Neural cell (in vitro differentiated cells): Measurements from ENCODE around the gene SLC6A11. TPM values are rescaled to one million over a fixed set of nuclear protein-coding genes. Genes with fewer than 3 reads are reported as not detected.

Experiments
- H2AFZ ChIP-seq: fragments of 200-600, 300-800 bp; sonication (generic), shearing (Covaris generic); 2 replicates; pipeline ENCODE4 v1.6.0; 2014; ENCODE audit warnings: low read depth, mild to moderate bottlenecking, antibody characterized with exemption, low read length, moderate library complexity
- H3F3A ChIP-seq: fragments of 200-600 bp; shearing (Covaris generic); 2 replicates; pipeline ENCODE4 v1.6.1; 2016; ENCODE audit warnings: mild to moderate bottlenecking, moderate library complexity, mixed read lengths, antibody characterized with exemption, low read length; ENCODE audit not compliant: insufficient read depth, poor library complexity, severe bottlenecking
- H3K27ac ChIP-seq: fragments of 200-600, 300-800 bp; sonication (generic), shearing (Covaris generic); 2 replicates; pipeline ENCODE4 v1.5.1; 2014; ENCODE audit warnings: mild to moderate bottlenecking, low read length, moderate library complexity
- H3K27me3 ChIP-seq: fragments of 300-800, 200-600 bp; sonication (generic), shearing (Covaris generic); 2 replicates; pipeline ENCODE4 v1.6.0; 2014; ENCODE audit warnings: mild to moderate bottlenecking, low read depth, low read length, moderate library complexity; ENCODE audit not compliant: insufficient read depth
- H3K36me3 ChIP-seq: fragments of 300-800, 200-600 bp; sonication (generic), shearing (Covaris generic); 2 replicates; pipeline ENCODE4 v1.5.1; 2014; ENCODE audit warnings: mild to moderate bottlenecking, antibody characterized with exemption, low read length, moderate library complexity; ENCODE audit not compliant: insufficient read depth
- H3K4me2 ChIP-seq: fragments of 300-800, 200-600 bp; sonication (generic), shearing (Covaris generic); 2 replicates; pipeline ENCODE4 v1.6.0; 2014; ENCODE audit warnings: mild to moderate bottlenecking, low read length
- H3K4me3 ChIP-seq: fragments of 300-800, 200-600 bp; sonication (generic), shearing (Covaris generic); 2 replicates; pipeline ENCODE4 v1.5.1; 2014; ENCODE audit warnings: mild to moderate bottlenecking, low read length, moderate library complexity
- H3K79me2 ChIP-seq: fragments of 200-600 bp; shearing (Covaris generic); replicated peaks from 2 replicates; pipeline ENCODE4 v1.6.0; 2014; ENCODE audit warnings: mild to moderate bottlenecking, low read length, moderate library complexity; ENCODE audit not compliant: insufficient read depth
- H3K9ac ChIP-seq: fragments of 300-800, 200-600 bp; sonication (generic), shearing (Covaris generic); 2 replicates; pipeline ENCODE4 v1.6.1; 2016; ENCODE audit warnings: mild to moderate bottlenecking, low read length, mixed read lengths
- H3K9me2 ChIP-seq: fragments of 200-600 bp; shearing (Covaris generic); 2 replicates; pipeline ENCODE4 v1.6.1; 2016; ENCODE audit warnings: mild to moderate bottlenecking, low read length, mixed read lengths; ENCODE audit not compliant: insufficient read depth
- H3K9me3 ChIP-seq: fragments of 200-600, 300-800 bp; sonication (generic), shearing (Covaris generic); 2 replicates; pipeline ENCODE4 v1.6.1; 2016; ENCODE audit warnings: mild to moderate bottlenecking, mixed run types, low read length, moderate library complexity, mixed read lengths
- H4K20me1 ChIP-seq: fragments of 200-600 bp; shearing (Covaris generic); 2 replicates; pipeline ENCODE4 v1.6.1; 2016; ENCODE audit warnings: mild to moderate bottlenecking, mixed run types; ENCODE audit not compliant: insufficient read depth
- CTCF ChIP-seq: fragments of 450-650 bp; IDR thresholded peaks from 2 replicates; pipeline ENCODE4 v1.5.1; 2014; ENCODE audit warnings: antibody characterized with exemption, mild to moderate bottlenecking, moderate library complexity; ENCODE audit not compliant: poor library complexity, severe bottlenecking
- EP300 ChIP-seq: fragments of 450-650 bp; conservative IDR thresholded peaks from 2 replicates; pipeline ENCODE4 v1.6.1; 2014; ENCODE audit warnings: antibody characterized with exemption, mild to moderate bottlenecking, moderate library complexity; ENCODE audit not compliant: poor library complexity, severe bottlenecking
- EZH2 ChIP-seq: fragments of 200-600, 300-800 bp; shearing (Covaris generic), sonication (generic); IDR thresholded peaks from 2 replicates; pipeline ENCODE4 v1.6.1; 2014; ENCODE audit warnings: antibody characterized with exemption, low read length, borderline replicate concordance, mild to moderate bottlenecking; ENCODE audit not compliant: insufficient read depth, poor library complexity, severe bottlenecking
- MXI1 ChIP-seq: fragments of 450-650 bp; conservative IDR thresholded peaks from 2 replicates; pipeline ENCODE4 v1.6.1; 2014; ENCODE audit warnings: antibody characterized with exemption, mild to moderate bottlenecking; ENCODE audit not compliant: poor library complexity, severe bottlenecking
- POLR2AphosphoS5 ChIP-seq: IDR thresholded peaks from 2 replicates; pipeline ENCODE4 v1.6.1; 2012
- RAD21 ChIP-seq: fragments of 450-650 bp; conservative IDR thresholded peaks from 2 replicates; pipeline ENCODE4 v1.6.1; 2014; ENCODE audit warnings: antibody characterized with exemption, mild to moderate bottlenecking, moderate library complexity
- REST ChIP-seq: IDR thresholded peaks from 2 replicates; pipeline ENCODE4 v1.6.1; 2012; ENCODE audit warnings: borderline replicate concordance
- SMC3 ChIP-seq: fragments of 450-650 bp; conservative IDR thresholded peaks from 2 replicates; pipeline ENCODE4 v1.6.1; 2014; ENCODE audit warnings: antibody characterized with exemption, mild to moderate bottlenecking, moderate library complexity; ENCODE audit not compliant: poor library complexity
- TAF1 ChIP-seq: IDR thresholded peaks from 2 replicates; pipeline ENCODE4 v1.6.1; 2012; ENCODE audit warnings: low read depth
- polyA plus RNA-seq: library from polyadenylated mRNA; depleted of rRNA; stranded (reverse); fragments of >200 nt; gene quantifications from 2 replicates; pipeline ENCODE4 v1.2.3, GENCODE V29; 2014

SLC6A11 gene
- polyA plus RNA-seq, 1 donor from 2014 or later, result 4.2 TPM

GRCh38 chr3:10852066-10852808, 36.2 kb downstream of the SLC6A11 start:
- Histone ChIP-seq H3K9ac (no peak overlapping the region), H3F3A (no peaks in the 10 kb centered on the region), H3K79me2 (no peaks in the 10 kb centered on the region), H3K4me2 (no peak overlapping the region), H3K4me3 (no peak overlapping the region), H4K20me1 (no peaks in the 10 kb centered on the region), H3K27ac (no peak overlapping the region), H3K36me3 (no peaks in the 10 kb centered on the region), H3K9me2 (no peaks in the 10 kb centered on the region), H3K9me3 (no peaks in the 10 kb centered on the region), H3K27me3 (no peaks in the 10 kb centered on the region), H2AFZ (no peak overlapping the region)
- TF ChIP-seq POLR2AphosphoS5 (no peak), EZH2 (no peak), RAD21 (no peak), SMC3 (no peak), CTCF (no peak), EP300 (no peak), MXI1 (no peak), REST (no peak), TAF1 (no peak)

GRCh38 chr3:10855083-10855870, 39.2 kb downstream of the SLC6A11 start:
- no peak overlapping the region for H3K4me3 ChIP-seq
- H3K9ac ChIP-seq, result no peak overlapping the region
- no peaks in the 10 kb centered on the region for H4K20me1 ChIP-seq

More at GRCh38 chr3:10855083-10855870, 39.2 kb downstream of the SLC6A11 start:
- H3F3A ChIP-seq, result peaks cover 5% of the 10 kb centered on the region
- peak overlapping the region; percentile 84 for H3K27ac ChIP-seq
- H3K27me3 ChIP-seq, result no peaks in the 10 kb centered on the region
- no peaks in the 10 kb centered on the region for H3K9me2 ChIP-seq
- no peak overlapping the region for H2AFZ ChIP-seq
- H3K79me2 ChIP-seq, result no peaks in the 10 kb centered on the region
- TF ChIP-seq MXI1, result no peak
- no peak for TF ChIP-seq REST
- TF ChIP-seq TAF1, result no peak
- no peak for TF ChIP-seq RAD21
- TF ChIP-seq EZH2, result no peak
- no peak for TF ChIP-seq POLR2AphosphoS5
- TF ChIP-seq SMC3, result no peak
- no peak for TF ChIP-seq EP300
- no peak for TF ChIP-seq CTCF
- H3K4me2 ChIP-seq, result no peak overlapping the region
- H3K36me3 ChIP-seq, result no peaks in the 10 kb centered on the region
- no peaks in the 10 kb centered on the region for H3K9me3 ChIP-seq
